OCI-LY3 (cell line): ENCODE measurements around the gene MYPN.

Experiments used
- H2AFZ ChIP-seq: fragments of 200-600, 300-600 bp; shearing (Covaris generic); 2 replicates; pipeline ENCODE4 v1.6.0; 2014; ENCODE audit warnings: antibody characterized with exemption, low read depth, low read length
- H3K27ac ChIP-seq: fragments of 200-600, 300-600 bp; sonication (generic); 2 replicates; pipeline ENCODE4 v1.5.1; 2014; ENCODE audit warnings: mild to moderate bottlenecking, low read length, moderate library complexity, mixed read lengths
- H3K27me3 ChIP-seq: fragments of 200-600, 300-600 bp; sonication (generic); 2 replicates; pipeline ENCODE4 v1.6.1; 2014; ENCODE audit warnings: low read depth, low read length, mixed read lengths
- H3K36me3 ChIP-seq: fragments of 200-600, 300-600 bp; sonication (generic); replicated peaks from 2 replicates; pipeline ENCODE3; 2014; ENCODE audit warnings: low read depth, low read length, mixed read lengths
- H3K4me1 ChIP-seq: fragments of 300-600, 200-600 bp; sonication (generic); 2 replicates; pipeline ENCODE4 v1.6.1; 2014; ENCODE audit warnings: low read length, mixed read lengths
- H3K4me2 ChIP-seq: fragments of 200-600, 300-600 bp; sonication (generic); 2 replicates; pipeline ENCODE4 v1.6.1; 2014; ENCODE audit warnings: low read length, mixed read lengths
- H3K4me3 ChIP-seq: fragments of 300-600, 200-600 bp; sonication (generic); 2 replicates; pipeline ENCODE4 v1.5.1; 2014; ENCODE audit warnings: antibody characterized with exemption, mild to moderate bottlenecking, low read length, moderate library complexity
- H3K79me2 ChIP-seq: fragments of 300-600, 200-600 bp; shearing (Covaris generic); 2 replicates; pipeline ENCODE4 v1.6.1; 2014; ENCODE audit warnings: mild to moderate bottlenecking, low read length, mixed read lengths
- H3K9ac ChIP-seq: fragments of 300-600, 200-600 bp; shearing (Covaris generic); 2 replicates; pipeline ENCODE4 v1.6.0; 2014; ENCODE audit warnings: mild to moderate bottlenecking, low read length, moderate library complexity
- H3K9me3 ChIP-seq: fragments of 200-600, 300-600 bp; shearing (Covaris generic); 2 replicates; pipeline ENCODE4 v1.6.1; 2014; ENCODE audit warnings: low read length, mixed read lengths; ENCODE audit not compliant: insufficient read depth
- H4K20me1 ChIP-seq: fragments of 200-600, 300-600 bp; sonication (generic); 2 replicates; pipeline ENCODE4 v1.6.1; 2016; ENCODE audit warnings: low read length, mixed read lengths; ENCODE audit not compliant: insufficient read depth
- CTCF ChIP-seq: fragments of 200-600, 300-600 bp; sonication (generic); IDR thresholded peaks from 2 replicates; pipeline ENCODE4 v1.5.1; 2014; ENCODE audit warnings: antibody characterized with exemption, low read length, low read depth
- EZH2phosphoT487 ChIP-seq: fragments of 200-600 bp; shearing (Covaris generic); IDR thresholded peaks from 2 replicates; pipeline ENCODE4 v1.6.1; 2018; ENCODE audit warnings: antibody characterized with exemption, mixed run types, low read depth

The MYPN gene

GRCh38 chr10:68165643-68166042 lies 56.4 kb downstream of the MYPN start:
- H3K9me3 ChIP-seq = no peaks in the 10 kb centered on the region
- H3K9ac ChIP-seq = no peak overlapping the region
- H3K36me3 ChIP-seq = no peaks in the 10 kb centered on the region
- H3K27ac ChIP-seq = no peak overlapping the region
- no peak overlapping the region for H2AFZ ChIP-seq
- no peaks in the 10 kb centered on the region for H3K79me2 ChIP-seq
- no peak overlapping the region for H3K4me3 ChIP-seq
- TF ChIP-seq EZH2phosphoT487 (no peak), CTCF (no peak)
- no peaks in the 10 kb centered on the region for H4K20me1 ChIP-seq
- H3K27me3 ChIP-seq = no peaks in the 10 kb centered on the region
- H3K4me2 ChIP-seq = no peak overlapping the region
- peaks cover 3% of the 10 kb centered on the region; the same call in 1 of the 2 replicates for H3K4me1 ChIP-seq

GRCh38 chr10:68166871-68167585 lies 57.7 kb downstream of the MYPN start:
- H3K4me1 ChIP-seq = peaks cover 3% of the 10 kb centered on the region; the same call in 1 of the 2 replicates
- H3K4me3 ChIP-seq = no peak overlapping the region
- H3K27me3 ChIP-seq = no peaks in the 10 kb centered on the region
- H2AFZ ChIP-seq = no peak overlapping the region
- no peaks in the 10 kb centered on the region for H4K20me1 ChIP-seq
- H3K4me2 ChIP-seq = no peak overlapping the region
- no peak for TF ChIP-seq CTCF
- no peak for TF ChIP-seq EZH2phosphoT487
- no peaks in the 10 kb centered on the region for H3K9me3 ChIP-seq
- H3K27ac ChIP-seq = no peak overlapping the region
- H3K36me3 ChIP-seq = no peaks in the 10 kb centered on the region
- H3K9ac ChIP-seq = no peak overlapping the region
- H3K79me2 ChIP-seq = no peaks in the 10 kb centered on the region

DNA sequence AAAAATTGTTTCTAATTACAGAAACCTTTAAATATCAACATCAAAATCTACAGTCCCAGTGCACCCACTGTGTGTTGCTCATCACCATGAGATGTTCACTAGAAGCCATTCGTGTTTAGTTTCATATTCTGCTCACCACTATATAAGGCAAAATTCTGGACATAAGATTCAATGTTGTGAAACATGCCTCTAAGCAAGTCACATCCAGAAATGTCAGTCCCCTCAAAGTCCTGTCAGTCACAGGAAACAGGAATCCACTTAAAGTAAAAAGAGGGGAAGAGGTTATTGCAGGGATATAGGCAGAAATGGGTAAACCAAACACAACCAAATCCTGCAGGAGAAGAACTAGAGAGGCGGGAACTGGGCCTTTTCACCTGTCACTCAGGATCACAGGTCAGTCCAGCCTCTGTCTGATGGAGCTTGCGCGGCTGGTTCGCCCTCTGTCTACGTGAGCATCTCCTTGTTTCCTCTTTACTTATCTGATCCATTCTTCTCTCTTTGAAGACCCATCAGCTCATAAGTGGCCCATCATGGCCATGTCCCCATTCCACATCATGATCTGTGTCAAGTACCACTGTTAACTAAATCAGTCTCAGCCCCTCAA lies 58.4 kb downstream of the MYPN start:
- no peaks in the 10 kb centered on the region for H3K9me3 ChIP-seq
- H4K20me1 ChIP-seq = no peaks in the 10 kb centered on the region
- H3K4me1 ChIP-seq = peaks cover 3% of the 10 kb centered on the region; the same call in 1 of the 2 replicates
- no peak overlapping the region for H2AFZ ChIP-seq
- H3K36me3 ChIP-seq = no peaks in the 10 kb centered on the region
- H3K27me3 ChIP-seq = no peaks in the 10 kb centered on the region
- TF ChIP-seq CTCF (no peak), EZH2phosphoT487 (no peak)
- H3K9ac ChIP-seq = no peak overlapping the region
- H3K4me3 ChIP-seq = no peak overlapping the region
- no peak overlapping the region for H3K27ac ChIP-seq
- no peaks in the 10 kb centered on the region for H3K79me2 ChIP-seq
- H3K4me2 ChIP-seq = no peak overlapping the region

GRCh38 chr10:68171539-68172080 lies 62.3 kb downstream of the MYPN start:
- Histone ChIP-seq H3K4me2 (no peak overlapping the region), H4K20me1 (no peaks in the 10 kb centered on the region), H3K27ac (no peak overlapping the region), H2AFZ (no peak overlapping the region), H3K9me3 (no peaks in the 10 kb centered on the region), H3K4me1 (no peaks in the 10 kb centered on the region), H3K27me3 (no peaks in the 10 kb centered on the region), H3K36me3 (no peaks in the 10 kb centered on the region), H3K9ac (no peak overlapping the region), H3K79me2 (no peaks in the 10 kb centered on the region), H3K4me3 (no peak overlapping the region)
- TF ChIP-seq EZH2phosphoT487 (no peak), CTCF (no peak)
